Transverse colon (tissue), 4 donors: ENCODE data around the gene MYO9A. TPM values are rescaled to one million over a fixed set of nuclear protein-coding genes. Genes with fewer than 3 reads are reported as not detected.
A peak's percentile ranks its signal among the peaks of the same experiment; 100 is the strongest.

ENCODE experiments used
- DNase-seq: peaks from one replicate; pipeline ENCODE4 v3.0.0-alpha.2; 2019
- H3K27ac ChIP-seq, 4 donors: fragments of 200-600 bp; sonication (generic); 2 replicates each; pipeline ENCODE4 v1.5.1; 2016 to 2018; ENCODE audit warnings: inconsistent platforms in 4 of 4
- H3K27me3 ChIP-seq: fragments of 200-600 bp; sonication (generic); 2 replicates; pipeline ENCODE4 v1.5.1; 2017; ENCODE audit warnings: inconsistent platforms
- H3K36me3 ChIP-seq, 4 donors: fragments of 200-600 bp; sonication (generic); 2 replicates each; pipeline ENCODE4 v1.5.1; 2017 to 2019; ENCODE audit warnings: inconsistent platforms in 4 of 4
- H3K4me1 ChIP-seq, 4 donors: fragments of 200-600 bp; sonication (generic); 2 replicates each; pipeline ENCODE4 v1.5.1; 2017 to 2020; ENCODE audit warnings: inconsistent platforms in 4 of 4
- H3K4me3 ChIP-seq, 4 donors: fragments of 200-600 bp; sonication (generic); 1 replicate in 1 of 4; 2 replicates in 3 of 4; pipeline versions ENCODE4 v1.5.1 to v1.6.1; 2017 to 2019; ENCODE audit warnings: inconsistent platforms in 4 of 4
- H3K9me3 ChIP-seq, 2 donors: fragments of 200-600 bp; sonication (generic); 2 replicates each; pipeline ENCODE4 v1.5.1; 2017 to 2019; ENCODE audit warnings: inconsistent platforms in 2 of 2
- EP300 ChIP-seq: sonication (generic); formaldehyde crosslinking; IDR thresholded peaks from one replicate; pipeline ENCODE4 v1.6.1; 2017; ENCODE audit warnings: antibody characterized with exemption, low read depth
- POLR2A ChIP-seq: fragments of 450-650 bp; IDR thresholded peaks from one replicate; pipeline ENCODE4 v1.6.1; 2016; ENCODE audit warnings: antibody characterized with exemption, mild to moderate bottlenecking, moderate library complexity
- POLR2AphosphoS5 ChIP-seq, 3 donors: sonication (generic); formaldehyde crosslinking; IDR thresholded peaks; one replicate each; pipeline ENCODE4 v1.6.1; 2016; ENCODE audit warnings: antibody characterized with exemption in 3 of 3
- WGBS, 2 donors: methylation state at CpG; one replicate each; pipeline ENCODE4 v1.1.5; 2018; ENCODE audit warnings: low coverage in 1 of 2; 5-methylcytosine and 5-hydroxymethylcytosine counted together
- in situ Hi-C, 4 donors: fragments of 200-750 bp; cut with MboI; loops; one replicate each; pipeline versions ENCODE4 v1.15.0 to v1.15.1; 2017; ENCODE audit warnings: low sequenced_read_pairs in 3 of 4, low pct_ligation_motif_present in 1 of 4, low pct_unique_long_range_greater_than_20kb in 1 of 4
- intact Hi-C: fragments of 100-400 bp; cut with DNase I; formaldehyde crosslinking; loops from one replicate; pipeline ENCODE4 v1.15.1; 2023; ENCODE audit warnings: low total_unique reads
- total RNA-seq, 4 donors: library from RNA; depleted of rRNA; stranded (reverse); fragments of >200 nt; gene quantifications; one replicate each; pipeline ENCODE4 v1.1.0, GENCODE V29; 2016
- TF ChIP-seq, protein P1 (sequence below), 5 experiments: fragments of 200-600 bp in 3 of 5; fragments of 450-650 bp in 2 of 5; sonication (generic) in 3 of 5; IDR thresholded peaks; 1 replicate in 2 of 5; 2 replicates in 3 of 5; pipeline ENCODE4 v1.5.1; 2016 to 2017; ENCODE audit warnings: antibody characterized with exemption in 5 of 5, inconsistent platforms in 3 of 5, mild to moderate bottlenecking in 2 of 5, moderate library complexity in 1 of 5

MYO9A gene
- total RNA-seq, 4 donors from 2014 or later = 52.4 to 103 (median 74.2) TPM

DNA sequence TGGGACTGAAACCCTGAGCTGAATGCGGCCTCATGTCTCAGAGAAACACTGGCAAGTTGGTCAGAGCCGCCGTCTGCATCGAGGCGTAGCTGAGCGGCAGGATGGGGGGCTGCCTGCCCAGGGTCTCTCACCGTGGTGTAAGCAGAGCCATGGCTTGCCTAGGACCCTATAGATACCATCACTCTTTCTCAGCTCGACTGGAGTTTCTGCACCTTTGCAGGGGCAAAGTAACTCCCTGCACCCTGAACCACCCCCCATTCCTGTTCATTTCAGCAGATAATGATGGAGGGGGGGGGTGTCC is 336.0 kb downstream of the MYO9A start:
- in situ Hi-C loops = no loop called here
- no peak for DNase-seq
- intact Hi-C loops = no loop called here

DNA sequence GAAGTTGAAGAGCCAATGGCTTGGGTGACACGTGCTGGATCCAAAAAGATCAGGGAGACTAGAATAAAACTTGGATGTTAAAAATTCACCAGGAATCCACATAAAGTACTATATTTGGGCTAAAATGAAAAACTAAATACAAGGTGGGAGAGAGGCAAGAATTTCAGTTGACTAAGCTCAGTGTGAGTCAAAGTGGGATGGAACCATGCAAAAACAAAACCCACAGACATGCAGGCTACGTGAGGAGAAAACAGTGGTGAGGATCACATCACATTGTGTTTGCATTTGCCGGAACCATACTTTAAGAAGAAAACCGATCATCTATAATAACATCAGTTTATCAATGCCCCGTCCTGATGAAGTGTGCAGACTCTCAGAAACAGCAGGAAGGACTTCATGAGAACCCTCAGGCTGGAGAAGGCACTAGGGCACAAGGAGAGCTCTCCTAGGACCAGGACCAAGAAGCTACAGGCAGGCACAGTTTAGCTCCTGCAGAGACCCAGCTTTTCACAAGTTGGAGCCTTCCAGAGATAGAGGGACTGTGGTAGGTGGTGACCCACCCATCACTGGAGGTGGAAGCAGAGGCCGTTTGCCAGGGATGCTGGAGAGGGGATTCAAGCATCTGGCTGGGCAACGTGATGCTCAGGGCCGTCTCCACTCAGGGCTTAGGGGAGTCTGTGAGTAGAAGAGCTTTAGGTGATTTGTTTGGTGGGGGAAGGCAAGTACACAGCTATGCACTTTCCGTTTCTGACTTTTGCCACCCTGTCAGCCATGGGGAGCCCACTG is 336.6 kb downstream of the MYO9A start:
- no peak for DNase-seq
- intact Hi-C loops = no loop called here
- WGBS, 2 donors = 81 to 87% methylated on average over 5 to 9 of the region's 9 CpGs

More for the DNA sequence above, 336.0 kb downstream of the MYO9A start:
- H3K36me3 ChIP-seq = no peaks in the 10 kb centered on the region
- H3K4me1 ChIP-seq = peaks cover 0 to 12% (median 6%) of the 10 kb centered on the region in 4 donors
- H3K27ac ChIP-seq = no peak overlapping the region
- TF ChIP-seq, protein P1, sequence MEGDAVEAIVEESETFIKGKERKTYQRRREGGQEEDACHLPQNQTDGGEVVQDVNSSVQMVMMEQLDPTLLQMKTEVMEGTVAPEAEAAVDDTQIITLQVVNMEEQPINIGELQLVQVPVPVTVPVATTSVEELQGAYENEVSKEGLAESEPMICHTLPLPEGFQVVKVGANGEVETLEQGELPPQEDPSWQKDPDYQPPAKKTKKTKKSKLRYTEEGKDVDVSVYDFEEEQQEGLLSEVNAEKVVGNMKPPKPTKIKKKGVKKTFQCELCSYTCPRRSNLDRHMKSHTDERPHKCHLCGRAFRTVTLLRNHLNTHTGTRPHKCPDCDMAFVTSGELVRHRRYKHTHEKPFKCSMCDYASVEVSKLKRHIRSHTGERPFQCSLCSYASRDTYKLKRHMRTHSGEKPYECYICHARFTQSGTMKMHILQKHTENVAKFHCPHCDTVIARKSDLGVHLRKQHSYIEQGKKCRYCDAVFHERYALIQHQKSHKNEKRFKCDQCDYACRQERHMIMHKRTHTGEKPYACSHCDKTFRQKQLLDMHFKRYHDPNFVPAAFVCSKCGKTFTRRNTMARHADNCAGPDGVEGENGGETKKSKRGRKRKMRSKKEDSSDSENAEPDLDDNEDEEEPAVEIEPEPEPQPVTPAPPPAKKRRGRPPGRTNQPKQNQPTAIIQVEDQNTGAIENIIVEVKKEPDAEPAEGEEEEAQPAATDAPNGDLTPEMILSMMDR (IDR thresholded peaks at IDR 0.05) = no peak
- no peak for TF ChIP-seq POLR2A
- TF ChIP-seq EP300 = no peak
- no peak for TF ChIP-seq POLR2AphosphoS5 (IDR thresholded peaks at IDR 0.05)
- WGBS, 2 donors = 72 to 100% methylated on average over 3 to 8 of the region's 8 CpGs
- no peaks in the 10 kb centered on the region for H3K9me3 ChIP-seq
- no peaks in the 10 kb centered on the region for H3K27me3 ChIP-seq
- no peak overlapping the region for H3K4me3 ChIP-seq

DNA sequence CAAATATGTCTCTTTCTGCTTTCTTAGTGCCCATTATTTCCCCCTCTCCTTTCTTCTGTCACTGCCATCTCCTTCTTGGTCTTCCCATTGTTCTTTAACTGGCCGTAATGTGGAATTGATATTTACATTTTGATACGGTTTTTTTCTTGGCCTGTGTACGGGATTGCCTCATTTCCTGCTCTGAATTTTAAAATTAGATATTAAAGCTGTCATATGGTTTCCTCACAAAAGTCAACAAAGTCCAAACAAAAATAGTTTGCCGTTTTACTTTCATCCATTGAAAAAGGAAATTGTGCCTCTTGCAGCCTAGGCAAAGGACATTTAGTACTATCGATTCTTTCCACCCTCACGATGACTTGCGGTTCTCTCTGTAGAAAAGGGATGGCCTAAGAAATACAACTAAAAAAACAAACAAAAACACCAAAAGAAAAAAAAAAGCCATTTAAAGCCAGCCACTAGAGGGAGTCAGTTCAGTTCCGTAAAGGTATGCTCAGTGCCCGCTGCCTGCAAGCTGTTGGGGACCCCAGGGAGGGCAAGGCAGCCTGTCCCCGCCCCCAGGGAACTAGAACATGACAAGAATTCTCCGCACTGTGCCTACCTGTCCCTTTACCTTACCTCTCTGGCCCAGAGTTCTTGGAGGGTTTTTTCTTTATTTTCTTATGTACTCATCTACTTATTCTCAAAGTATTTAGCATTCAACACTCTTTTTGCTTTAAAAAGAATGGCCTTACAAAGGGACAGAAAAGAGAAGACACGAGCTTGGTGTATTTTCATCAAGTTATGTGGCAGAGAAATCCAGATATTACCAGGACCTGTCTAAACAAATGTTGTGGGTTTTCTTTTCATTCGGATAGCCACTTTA is 337.6 kb downstream of the MYO9A start:
- intact Hi-C loops = no loop called here
- WGBS, 2 donors = 15 to 19% methylated on average over 11 to 13 of the region's 13 CpGs
- TF ChIP-seq EP300 = no peak
- no peak for TF ChIP-seq POLR2A
- no peak for TF ChIP-seq POLR2AphosphoS5 (IDR thresholded peaks at IDR 0.05)
- TF ChIP-seq, protein P1 (IDR thresholded peaks at IDR 0.05) = peak; percentile 63 to 76 (median 69)
- no peaks in the 10 kb centered on the region for H3K9me3 ChIP-seq
- peak overlapping the region in 1 of 4 donors; percentile 18 for H3K27ac ChIP-seq
- H3K27me3 ChIP-seq = no peaks in the 10 kb centered on the region
- in situ Hi-C loops = no loop called here
- DNase-seq = peak; percentile 23
- H3K4me3 ChIP-seq = no peak overlapping the region
- peaks cover 0 to 12% (median 6%) of the 10 kb centered on the region in 4 donors for H3K4me1 ChIP-seq
- no peaks in the 10 kb centered on the region for H3K36me3 ChIP-seq

More for the DNA sequence above, 336.6 kb downstream of the MYO9A start:
- no peaks in the 10 kb centered on the region for H3K27me3 ChIP-seq
- in situ Hi-C loops = no loop called here
- H3K36me3 ChIP-seq = no peaks in the 10 kb centered on the region
- H3K27ac ChIP-seq = no peak overlapping the region
- TF ChIP-seq EP300 (no peak), POLR2AphosphoS5 (IDR thresholded peaks at IDR 0.05) (no peak), POLR2A (no peak)
- TF ChIP-seq, protein P1 (IDR thresholded peaks at IDR 0.05) = no peak
- peaks cover 0 to 12% (median 6%) of the 10 kb centered on the region in 4 donors for H3K4me1 ChIP-seq
- no peak overlapping the region for H3K4me3 ChIP-seq
- no peaks in the 10 kb centered on the region for H3K9me3 ChIP-seq
